RWPE2 (cell line): ENCODE results near the gene SIGLEC1.
A peak's percentile ranks its signal among the peaks of the same experiment; 100 is the strongest.

ENCODE experiments used
- ATAC-seq: fragments of 200-7000 bp; cut with Tn5 transposase; 3 replicates; pipeline ENCODE4 v1.9.1; 2021; ENCODE audit warnings: low read depth
- DNase-seq: peaks from one replicate; pipeline ENCODE4 v3.0.0-alpha.2; 2020; ENCODE audit warnings: low spot score
- H3K27ac ChIP-seq: fragments of 450-650 bp; 2 replicates; pipeline ENCODE4 v1.5.1; 2017; ENCODE audit warnings: mild to moderate bottlenecking; ENCODE audit not compliant: poor library complexity, severe bottlenecking
- H3K27me3 ChIP-seq: fragments of 250-450 bp; sonication (Bioruptor Pico); 2 replicates; pipeline ENCODE4 v1.5.1; 2021; ENCODE audit warnings: mild to moderate bottlenecking, moderate library complexity; ENCODE audit not compliant: insufficient read depth, poor library complexity, severe bottlenecking
- H3K36me3 ChIP-seq: fragments of 250-450 bp; sonication (Bioruptor Pico); 2 replicates; pipeline ENCODE4 v1.5.1; 2020; ENCODE audit warnings: low read depth, mild to moderate bottlenecking, moderate library complexity
- H3K4me1 ChIP-seq: fragments of 250-450 bp; sonication (Bioruptor Pico); 2 replicates; pipeline ENCODE4 v1.5.1; 2021; ENCODE audit warnings: mild to moderate bottlenecking, moderate library complexity; ENCODE audit not compliant: insufficient read depth, poor library complexity, severe bottlenecking
- H3K4me3 ChIP-seq: fragments of 250-450 bp; sonication (Bioruptor Pico); 2 replicates; pipeline ENCODE4 v1.5.1; 2021; ENCODE audit warnings: mild to moderate bottlenecking, moderate library complexity; ENCODE audit not compliant: severe bottlenecking
- H3K9me3 ChIP-seq: fragments of 250-450 bp; sonication (Bioruptor Pico); 2 replicates; pipeline ENCODE4 v1.5.1; 2021; ENCODE audit warnings: mild to moderate bottlenecking, moderate library complexity; ENCODE audit not compliant: severe bottlenecking
- CTCF ChIP-seq: fragments of 450-650 bp; IDR thresholded peaks from one replicate; pipeline ENCODE4 v1.5.1; 2017; ENCODE audit warnings: mild to moderate bottlenecking, moderate library complexity; ENCODE audit not compliant: poor library complexity, severe bottlenecking

The SIGLEC1 gene

DNA sequence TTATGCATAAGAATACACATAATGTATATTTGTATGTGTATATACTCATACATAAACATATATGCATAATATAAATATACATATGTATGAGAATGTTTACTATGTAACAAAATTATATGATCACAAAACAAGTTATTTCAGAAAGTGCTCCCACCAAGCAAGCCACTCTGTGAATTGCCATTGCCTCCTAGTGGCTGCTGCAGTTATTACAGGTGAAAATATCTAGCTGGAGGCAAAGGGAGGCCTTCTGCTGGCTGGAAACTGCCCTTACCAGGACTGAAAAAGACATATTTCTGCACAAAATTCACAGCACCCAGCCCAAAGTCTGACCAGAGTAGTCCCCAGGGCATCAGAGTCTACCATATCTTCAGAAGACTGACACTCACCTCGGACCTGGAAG lies 16.2 kb downstream of the SIGLEC1 start:
- Histone ChIP-seq H3K36me3 (no peaks in the 10 kb centered on the region), H3K4me3 (no peak overlapping the region), H3K4me1 (no peaks in the 10 kb centered on the region), H3K9me3 (no peaks in the 10 kb centered on the region), H3K27ac (no peak overlapping the region), H3K27me3 (no peaks in the 10 kb centered on the region)
- no peak for ATAC-seq
- DNase-seq = no peak
- TF ChIP-seq CTCF = peak; percentile 23

DNA sequence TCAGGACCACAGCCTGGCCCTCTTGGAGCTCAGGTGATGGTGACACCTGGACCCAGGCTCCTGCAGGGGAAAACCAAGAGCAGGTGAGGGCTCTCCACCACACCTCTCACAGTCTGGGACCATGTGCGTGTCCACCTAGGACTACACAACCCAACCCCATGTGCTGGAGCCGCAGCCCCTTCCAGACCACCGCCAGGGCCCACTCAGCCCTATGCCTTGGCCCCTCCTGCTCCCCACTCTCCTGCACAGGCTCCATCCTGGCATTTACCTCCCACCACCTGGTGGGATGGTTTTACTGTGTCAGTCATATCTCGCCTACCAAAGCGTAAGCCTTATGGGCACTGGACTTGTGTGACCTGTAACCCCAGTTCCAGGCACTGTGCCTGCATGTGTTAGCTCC lies 17.5 kb downstream of the SIGLEC1 start:
- Histone ChIP-seq H3K4me3 (no peak overlapping the region), H3K36me3 (no peaks in the 10 kb centered on the region), H3K9me3 (no peaks in the 10 kb centered on the region), H3K4me1 (no peaks in the 10 kb centered on the region), H3K27ac (no peak overlapping the region), H3K27me3 (no peaks in the 10 kb centered on the region)
- DNase-seq = no peak
- ATAC-seq = no peak
- TF ChIP-seq CTCF = no peak

DNA sequence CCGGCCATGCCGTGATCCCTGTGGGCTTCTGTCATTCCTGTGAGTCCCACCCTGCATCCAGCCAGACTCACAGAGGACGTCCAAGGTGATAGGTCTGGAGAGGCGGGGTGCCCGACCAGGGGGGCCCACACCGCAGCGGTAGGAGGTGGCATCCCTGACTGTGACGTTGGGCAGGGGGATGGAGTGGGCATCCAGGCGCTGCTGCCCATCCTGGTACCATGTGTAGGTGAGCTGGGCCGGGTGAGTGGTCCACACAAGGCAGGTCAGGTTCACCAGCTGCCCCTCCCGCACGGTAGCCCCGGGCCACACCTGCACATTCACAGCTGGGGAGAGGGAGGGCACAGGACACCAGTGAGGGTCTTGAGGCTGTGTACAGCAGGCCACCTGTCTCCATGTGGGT lies 19.0 kb downstream of the SIGLEC1 start:
- Histone ChIP-seq H3K36me3 (no peaks in the 10 kb centered on the region), H3K27ac (no peak overlapping the region), H3K4me1 (no peaks in the 10 kb centered on the region), H3K27me3 (no peaks in the 10 kb centered on the region), H3K9me3 (no peaks in the 10 kb centered on the region), H3K4me3 (no peak overlapping the region)
- no peak for TF ChIP-seq CTCF
- DNase-seq = no peak
- no peak for ATAC-seq

DNA sequence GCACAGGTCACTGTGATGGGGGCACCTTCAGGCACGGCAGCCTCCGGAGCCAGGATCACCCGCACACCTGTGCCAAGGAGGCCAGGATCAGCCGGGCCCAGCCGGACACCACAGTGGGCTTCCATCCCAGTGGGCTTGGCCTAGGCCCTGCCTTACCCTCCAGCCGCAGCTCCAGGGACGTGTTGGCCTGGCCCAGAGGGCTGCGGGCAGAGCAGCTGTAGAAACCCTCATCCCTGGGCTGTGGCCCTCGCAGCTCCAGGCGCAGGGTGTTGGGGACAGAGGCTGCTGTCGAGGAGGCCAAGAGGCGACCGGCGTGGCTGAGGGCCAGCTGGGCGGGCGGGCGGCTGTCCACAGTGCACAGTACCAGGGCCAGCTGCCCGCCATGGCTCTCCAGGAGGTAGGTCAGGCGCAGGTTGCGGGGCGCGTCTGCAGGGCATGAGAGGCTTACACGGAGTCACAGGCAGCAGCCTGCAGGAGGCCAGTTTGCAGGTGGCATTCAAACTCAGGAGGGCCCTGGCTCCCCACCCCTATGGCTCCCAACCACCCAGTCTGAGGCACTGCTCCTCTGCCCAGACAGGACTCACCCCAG lies 19.6 kb downstream of the SIGLEC1 start:
- H3K36me3 ChIP-seq = no peaks in the 10 kb centered on the region
- H3K9me3 ChIP-seq = no peaks in the 10 kb centered on the region
- no peak overlapping the region for H3K27ac ChIP-seq
- ATAC-seq (no peak; the same call in 2 of the 3 replicates), DNase-seq (no peak)
- no peaks in the 10 kb centered on the region for H3K27me3 ChIP-seq
- H3K4me1 ChIP-seq = no peaks in the 10 kb centered on the region
- no peak for TF ChIP-seq CTCF
- H3K4me3 ChIP-seq = no peak overlapping the region

- Histone ChIP-seq H3K27ac (no peak overlapping the region), H3K4me3 (no peak overlapping the region), H3K36me3 (no peaks in the 10 kb centered on the region), H3K9me3 (no peaks in the 10 kb centered on the region), H3K27me3 (no peaks in the 10 kb centered on the region), H3K4me1 (no peaks in the 10 kb centered on the region)
- no peak for ATAC-seq
- TF ChIP-seq CTCF = no peak
- no peak for DNase-seq
These were observed 20.5 kb downstream of the SIGLEC1 start for GRCh38 chr20:3691897-3692296.
